ENCODE data around the gene TEPSIN. TPM values are rescaled to one million over a fixed set of nuclear protein-coding genes. Genes with fewer than 3 reads are reported as not detected.

The TEPSIN gene
- total RNA-seq, 4 donors from 2014 or later: 38.0 to 156 (median 79.4) TPM

DNA sequence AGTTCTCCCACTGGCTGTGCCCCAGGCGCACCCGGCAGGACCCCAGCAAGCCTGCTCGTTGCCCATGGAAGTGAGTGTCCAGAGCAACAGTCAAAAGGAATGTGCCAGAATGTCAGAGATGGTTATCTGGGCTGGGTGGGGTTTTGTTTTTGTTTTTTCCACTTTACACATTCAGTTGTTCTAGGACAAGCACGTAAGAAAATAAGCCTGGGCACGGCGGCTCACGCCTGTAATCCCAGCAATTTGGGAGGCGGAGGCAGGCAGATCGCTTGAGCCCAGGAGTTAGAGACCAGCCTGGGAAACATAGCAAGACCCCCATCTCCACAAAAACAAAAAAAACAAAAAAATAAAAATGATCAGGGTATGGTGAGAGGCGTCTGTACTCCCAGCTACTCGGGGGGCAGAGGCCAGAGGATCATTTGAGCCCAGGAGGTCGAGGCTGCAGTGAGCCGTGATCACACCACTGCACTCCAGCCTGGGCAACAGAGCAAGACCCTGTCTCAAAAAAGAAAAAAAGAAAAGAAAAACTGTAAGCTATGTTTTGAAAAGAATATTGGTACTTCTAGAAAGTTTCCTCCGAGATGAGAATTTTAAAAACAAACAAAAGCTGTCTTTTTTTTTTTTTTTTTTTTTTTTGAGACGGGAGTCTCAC lies 8.6 kb upstream of the TEPSIN start:
- Histone ChIP-seq H3K27ac (no peak overlapping the region), H3K36me3 (peaks cover 0 to 10% (median 0%) of the 10 kb centered on the region in 3 donors), H3K27me3 (no peaks in the 10 kb centered on the region), H3K4me1 (peaks cover 0 to 23% (median 3%) of the 10 kb centered on the region in 4 donors), H3K4me3 (no peak overlapping the region), H3K9me3 (no peaks in the 10 kb centered on the region)
- DNase-seq: no peak
- no peak for TF ChIP-seq POLR2A (IDR thresholded peaks at IDR 0.05)
- TF ChIP-seq CTCF (IDR thresholded peaks at IDR 0.05): no peak

DNA sequence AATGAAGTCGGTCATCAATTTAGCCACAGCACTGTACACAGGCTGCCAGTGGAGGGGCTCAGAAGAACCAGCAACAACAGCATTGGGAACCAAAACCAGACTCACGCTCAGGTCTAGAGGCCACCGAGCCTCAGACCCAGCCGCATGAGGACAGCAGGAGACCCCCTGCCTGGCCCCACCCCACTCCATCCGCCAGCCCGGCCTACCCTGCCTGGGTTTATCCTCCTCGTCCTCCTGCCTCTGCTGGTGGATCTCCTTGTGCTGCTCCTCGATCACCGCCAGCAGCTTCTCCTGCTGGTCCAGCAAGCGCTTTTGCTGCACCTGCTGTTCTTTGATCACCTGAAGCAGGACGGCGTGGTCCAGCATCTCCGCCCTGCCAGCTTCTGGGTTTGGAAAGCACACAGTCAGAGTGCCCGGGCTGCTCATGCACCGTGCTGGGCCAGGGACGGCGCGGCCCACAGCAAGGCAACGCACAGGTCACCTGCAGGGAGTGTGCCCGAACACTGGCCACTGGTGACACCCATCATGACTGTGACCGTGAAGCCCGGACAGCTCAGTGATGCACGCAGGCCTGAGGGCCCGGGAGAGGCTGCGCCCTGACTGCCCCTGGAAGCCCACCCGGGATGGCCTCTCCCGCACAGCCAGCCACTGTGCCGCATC lies 8.0 kb upstream of the TEPSIN start:
- Histone ChIP-seq H3K4me1 (peaks cover 0 to 17% (median 0%) of the 10 kb centered on the region in 4 donors), H3K4me3 (no peak overlapping the region), H3K9me3 (no peaks in the 10 kb centered on the region), H3K36me3 (peaks cover 0 to 5% (median 0%) of the 10 kb centered on the region in 3 donors), H3K27ac (no peak overlapping the region), H3K27me3 (no peaks in the 10 kb centered on the region)
- TF ChIP-seq POLR2A (IDR thresholded peaks at IDR 0.05): no peak
- TF ChIP-seq CTCF (IDR thresholded peaks at IDR 0.05): no peak
- DNase-seq: no peak

DNA sequence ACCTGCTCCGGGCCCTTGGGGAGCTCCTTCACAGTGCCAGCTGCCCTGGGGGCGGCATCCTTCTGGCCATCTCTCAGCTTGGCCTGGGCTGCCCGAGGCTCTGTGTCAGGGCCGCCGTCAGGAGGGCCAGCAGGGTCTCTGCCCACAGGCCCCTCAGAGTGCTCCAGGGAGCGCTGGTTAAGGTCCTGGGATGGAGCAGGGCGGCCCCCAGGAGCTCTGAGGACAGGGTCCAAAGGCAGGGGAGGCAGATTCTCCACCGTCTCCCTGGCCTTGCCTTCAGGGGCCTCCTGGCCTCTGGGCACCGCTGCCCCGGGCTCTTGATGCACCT lies 7.5 kb upstream of the TEPSIN start:
- Histone ChIP-seq H3K9me3 (no peaks in the 10 kb centered on the region), H3K36me3 (peaks cover 0 to 5% (median 0%) of the 10 kb centered on the region in 3 donors), H3K27me3 (no peaks in the 10 kb centered on the region), H3K27ac (no peak overlapping the region), H3K4me1 (peaks cover 0 to 20% (median 0%) of the 10 kb centered on the region in 4 donors), H3K4me3 (no peak overlapping the region)
- TF ChIP-seq CTCF (IDR thresholded peaks at IDR 0.05): no peak
- TF ChIP-seq POLR2A (IDR thresholded peaks at IDR 0.05): no peak
- no peak for DNase-seq

- peaks cover 0 to 16% (median 0%) of the 10 kb centered on the region in 4 donors for H3K4me1 ChIP-seq
- no peak for DNase-seq
- H3K9me3 ChIP-seq: no peaks in the 10 kb centered on the region
- no peak overlapping the region for H3K27ac ChIP-seq
- no peaks in the 10 kb centered on the region for H3K27me3 ChIP-seq
- H3K36me3 ChIP-seq: peaks cover 0 to 5% (median 0%) of the 10 kb centered on the region in 3 donors
- H3K4me3 ChIP-seq: no peak overlapping the region
- no peak for TF ChIP-seq CTCF (IDR thresholded peaks at IDR 0.05)
- no peak for TF ChIP-seq POLR2A (IDR thresholded peaks at IDR 0.05)
Observed at GRCh38 chr17:81245665-81246342, 6.9 kb upstream of the TEPSIN start.

GRCh38 chr17:81245024-81245664 lies 6.3 kb upstream of the TEPSIN start:
- Histone ChIP-seq H3K9me3 (no peaks in the 10 kb centered on the region), H3K4me1 (peaks cover 0 to 16% (median under 1%) of the 10 kb centered on the region in 4 donors), H3K4me3 (no peak overlapping the region), H3K27me3 (no peaks in the 10 kb centered on the region), H3K36me3 (peaks cover 0 to 5% (median 0%) of the 10 kb centered on the region in 3 donors), H3K27ac (no peak overlapping the region)
- no peak for DNase-seq
- TF ChIP-seq CTCF (IDR thresholded peaks at IDR 0.05) (no peak), POLR2A (IDR thresholded peaks at IDR 0.05) (no peak)

Measured in Peyer's patch (tissue), 4 donors.